ENCODE data around the gene MAP1B.

DNA sequence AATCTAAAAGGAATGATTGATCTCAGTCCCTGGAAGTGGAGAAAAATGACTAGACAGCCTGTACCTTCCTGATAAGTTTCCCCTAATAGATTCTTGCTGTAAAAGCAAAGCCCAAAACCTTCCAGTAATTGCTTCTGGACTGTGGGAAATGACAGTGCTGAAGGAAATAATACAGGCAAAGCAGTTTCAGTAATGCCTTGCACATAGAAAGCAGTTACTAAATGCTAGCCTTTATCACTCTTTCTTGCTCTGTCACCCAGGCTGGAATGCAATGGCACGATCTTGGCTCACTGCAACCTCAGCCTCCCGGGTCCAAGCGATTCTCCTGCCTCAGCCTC lies 50.3 kb downstream of the MAP1B start:
- TF ChIP-seq, protein P1, sequence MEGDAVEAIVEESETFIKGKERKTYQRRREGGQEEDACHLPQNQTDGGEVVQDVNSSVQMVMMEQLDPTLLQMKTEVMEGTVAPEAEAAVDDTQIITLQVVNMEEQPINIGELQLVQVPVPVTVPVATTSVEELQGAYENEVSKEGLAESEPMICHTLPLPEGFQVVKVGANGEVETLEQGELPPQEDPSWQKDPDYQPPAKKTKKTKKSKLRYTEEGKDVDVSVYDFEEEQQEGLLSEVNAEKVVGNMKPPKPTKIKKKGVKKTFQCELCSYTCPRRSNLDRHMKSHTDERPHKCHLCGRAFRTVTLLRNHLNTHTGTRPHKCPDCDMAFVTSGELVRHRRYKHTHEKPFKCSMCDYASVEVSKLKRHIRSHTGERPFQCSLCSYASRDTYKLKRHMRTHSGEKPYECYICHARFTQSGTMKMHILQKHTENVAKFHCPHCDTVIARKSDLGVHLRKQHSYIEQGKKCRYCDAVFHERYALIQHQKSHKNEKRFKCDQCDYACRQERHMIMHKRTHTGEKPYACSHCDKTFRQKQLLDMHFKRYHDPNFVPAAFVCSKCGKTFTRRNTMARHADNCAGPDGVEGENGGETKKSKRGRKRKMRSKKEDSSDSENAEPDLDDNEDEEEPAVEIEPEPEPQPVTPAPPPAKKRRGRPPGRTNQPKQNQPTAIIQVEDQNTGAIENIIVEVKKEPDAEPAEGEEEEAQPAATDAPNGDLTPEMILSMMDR (conservative IDR thresholded peaks at IDR 0.05; ENCODE audit: low read depth, low read length), result no peak
- no peak for TF ChIP-seq EZH2 (IDR thresholded peaks at IDR 0.05; ENCODE audit: borderline replicate concordance, low read depth, low read length, poor library complexity, severe bottlenecking)
